GM18909 (cell line): ENCODE results near the gene DNAJC1.
A peak's percentile ranks its signal among the peaks of the same experiment; 100 is the strongest.

Experiments
- ATAC-seq: cut with Tn5 transposase; IDR thresholded peaks from one replicate; pipeline ENCODE4 v1.9.1; 2021; ENCODE audit warnings: mild to moderate bottlenecking; ENCODE audit not compliant: unreplicated experiment, poor library complexity

DNAJC1 gene

DNA sequence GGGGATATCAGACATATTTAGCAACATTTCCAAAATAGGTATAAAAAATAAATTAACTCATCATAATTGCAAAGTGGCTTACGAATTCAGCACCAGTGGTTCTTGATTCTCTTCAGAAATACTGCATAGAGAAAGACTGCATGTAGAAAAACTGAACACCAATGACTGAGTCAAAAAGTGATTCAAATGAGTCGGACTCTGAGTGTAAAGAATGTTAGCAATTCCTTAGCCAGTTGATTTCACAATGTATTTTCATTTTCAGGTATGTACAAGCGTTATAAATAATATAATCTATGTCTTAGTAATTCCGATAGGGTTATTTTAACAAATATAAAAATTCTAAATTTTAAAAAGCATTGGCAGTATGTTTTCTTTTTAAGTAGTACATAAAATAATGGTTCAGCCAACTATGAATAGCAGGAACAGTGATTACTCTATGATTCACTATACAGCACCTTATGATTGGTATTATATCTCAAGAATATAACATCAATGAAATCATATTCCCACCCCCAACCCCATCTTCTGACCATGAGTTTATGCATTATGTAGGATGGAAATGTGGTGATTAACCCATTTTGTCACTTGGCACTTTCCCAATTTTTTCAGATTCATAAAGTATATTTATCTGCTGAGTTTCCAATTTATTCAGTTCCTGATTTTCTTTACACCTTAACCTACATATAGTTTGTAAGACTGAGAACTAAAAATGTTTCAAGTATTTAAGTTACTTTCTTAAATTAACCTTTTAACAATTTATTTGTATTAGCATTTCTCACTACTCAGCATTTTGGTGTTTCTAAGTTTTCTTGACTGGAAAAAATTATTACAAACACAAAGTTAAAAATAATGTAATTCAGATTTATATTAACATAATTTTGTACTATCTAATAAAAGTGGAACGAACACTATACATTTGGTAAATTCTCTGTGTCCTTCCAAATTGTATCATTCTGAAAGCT lies 33.9 kb downstream of the DNAJC1 start:
- no peak for ATAC-seq

DNA sequence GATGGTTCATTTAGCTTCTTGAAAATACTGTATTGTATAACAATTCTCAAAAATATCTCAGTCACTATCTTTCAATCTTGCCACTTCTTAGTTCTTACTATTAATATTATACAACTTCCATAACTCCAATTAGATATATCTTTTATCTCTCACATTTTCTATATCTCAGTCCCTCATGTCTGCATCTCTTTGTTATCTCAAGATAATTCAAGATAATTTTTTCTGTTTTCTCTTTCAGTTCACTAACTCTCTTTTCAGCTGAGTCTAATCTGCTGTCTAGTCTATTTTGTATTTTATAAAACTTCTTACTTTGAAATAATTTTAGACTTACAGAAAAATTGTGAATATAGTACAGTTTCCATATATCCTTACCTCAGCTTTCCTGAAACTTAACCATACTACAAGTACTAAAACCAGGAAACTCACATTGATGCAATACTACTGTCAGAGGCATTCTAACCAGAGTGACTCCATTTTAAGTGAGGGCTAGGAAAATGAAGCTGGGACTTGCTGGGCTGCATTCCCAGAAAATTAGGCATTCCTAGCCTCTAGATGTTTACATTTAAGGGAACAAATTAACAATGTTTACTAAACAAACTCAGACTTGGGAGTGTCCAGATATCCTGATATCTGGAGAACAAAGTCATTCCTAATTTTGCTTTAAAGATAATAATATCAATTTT lies 38.4 kb downstream of the DNAJC1 start:
- no peak for ATAC-seq

DNA sequence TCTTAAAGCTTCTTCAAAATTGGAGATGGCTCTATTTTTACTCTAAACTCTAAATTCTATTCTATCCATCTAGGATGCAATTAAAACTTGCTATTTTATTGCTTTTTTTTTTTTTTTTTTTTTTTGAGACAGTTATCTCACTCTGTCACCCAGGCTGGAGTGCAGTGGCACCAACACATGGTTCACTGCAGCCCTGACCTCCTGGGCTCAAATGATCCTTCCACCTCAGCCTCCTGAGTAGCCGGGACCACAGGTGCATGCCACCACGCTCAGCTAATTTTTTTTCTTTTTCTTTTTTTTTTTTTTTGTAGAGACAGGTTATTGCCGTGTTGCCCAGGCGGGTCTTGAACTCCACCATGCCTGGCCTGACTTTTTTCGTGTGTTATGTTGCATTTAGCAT lies 41.2 kb downstream of the DNAJC1 start:
- ATAC-seq: no peak

- ATAC-seq: no peak
Observed at GRCh38 chr10:21961847-21962246, 41.7 kb downstream of the DNAJC1 start.

DNA sequence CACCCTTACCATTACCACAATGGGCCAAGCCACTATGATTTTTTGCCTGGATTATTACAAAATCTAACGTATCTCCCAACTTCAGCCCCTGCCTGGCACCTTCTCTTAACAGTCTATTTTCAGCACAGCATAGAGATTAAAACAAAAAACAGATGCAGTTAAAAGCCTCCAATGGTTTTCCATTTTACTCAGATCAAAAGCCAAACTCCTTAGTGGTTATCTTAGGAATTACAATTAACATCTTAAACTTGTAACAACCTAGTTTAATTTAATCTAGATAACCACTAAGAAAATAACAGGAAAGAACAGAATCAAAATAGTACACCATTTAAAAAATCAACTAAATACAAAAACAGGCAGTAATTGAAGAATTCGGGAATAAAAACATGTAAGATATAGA lies 43.5 kb downstream of the DNAJC1 start:
- no peak for ATAC-seq

DNA sequence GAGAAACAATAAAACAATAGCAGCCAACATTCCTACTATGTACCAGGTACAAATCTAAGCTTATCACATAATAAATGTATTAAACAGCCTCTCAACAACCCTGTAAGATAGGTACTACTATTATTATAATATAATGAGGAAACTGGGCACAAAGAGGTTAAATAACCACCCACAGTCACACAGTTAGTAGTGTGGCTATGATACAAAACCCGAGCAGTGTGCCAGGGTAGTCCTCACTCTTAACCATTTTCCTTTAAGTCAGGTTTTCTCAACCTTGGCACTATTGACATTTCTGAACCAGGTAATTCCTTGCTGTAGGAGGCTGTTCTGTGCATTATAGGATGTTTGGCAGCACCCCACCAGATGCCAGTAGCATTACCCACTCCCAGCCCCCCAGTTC lies 48.8 kb downstream of the DNAJC1 start:
- ATAC-seq: no peak

DNA sequence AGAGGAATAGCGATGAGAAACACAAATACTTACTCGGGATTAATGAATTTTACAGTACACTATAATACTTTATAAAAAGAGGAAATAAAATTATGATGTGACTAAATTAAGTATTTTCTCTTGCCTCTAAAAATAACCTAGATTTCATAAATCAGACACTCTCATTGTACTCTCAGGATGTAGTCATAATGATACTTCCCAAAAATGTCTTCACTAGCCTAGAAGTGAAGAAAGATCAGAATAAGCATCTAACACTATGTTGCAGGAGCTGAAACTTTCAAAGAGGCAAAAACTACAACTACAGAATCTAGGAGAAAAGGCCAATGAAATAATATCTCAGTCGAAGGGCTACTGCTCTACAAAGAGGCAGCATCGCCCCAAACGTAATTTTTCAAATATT lies 49.4 kb downstream of the DNAJC1 start:
- peak; percentile 51 for ATAC-seq

DNA sequence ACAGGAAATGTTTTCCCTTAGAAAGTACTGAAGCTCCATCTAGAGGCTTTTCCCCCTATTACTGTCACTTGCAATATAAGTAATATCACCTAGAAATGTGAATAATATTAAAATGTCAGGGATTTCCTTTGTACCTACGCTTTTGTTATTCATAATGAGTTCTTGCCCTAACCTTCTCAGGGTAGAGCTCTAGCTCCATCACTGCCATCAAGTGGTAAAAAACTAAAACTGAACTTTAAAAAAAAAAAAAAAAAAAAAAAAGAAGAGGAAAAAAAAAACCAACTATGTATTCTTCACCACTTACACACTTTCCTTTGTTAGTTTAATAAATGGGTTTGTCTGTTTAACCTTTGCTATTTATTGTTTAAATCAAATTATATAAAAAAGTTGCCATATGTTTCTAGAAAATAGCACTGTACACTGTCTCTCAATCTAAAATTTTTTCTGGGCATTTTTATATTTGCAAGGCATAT lies 49.9 kb downstream of the DNAJC1 start:
- ATAC-seq: peak; percentile 68

DNA sequence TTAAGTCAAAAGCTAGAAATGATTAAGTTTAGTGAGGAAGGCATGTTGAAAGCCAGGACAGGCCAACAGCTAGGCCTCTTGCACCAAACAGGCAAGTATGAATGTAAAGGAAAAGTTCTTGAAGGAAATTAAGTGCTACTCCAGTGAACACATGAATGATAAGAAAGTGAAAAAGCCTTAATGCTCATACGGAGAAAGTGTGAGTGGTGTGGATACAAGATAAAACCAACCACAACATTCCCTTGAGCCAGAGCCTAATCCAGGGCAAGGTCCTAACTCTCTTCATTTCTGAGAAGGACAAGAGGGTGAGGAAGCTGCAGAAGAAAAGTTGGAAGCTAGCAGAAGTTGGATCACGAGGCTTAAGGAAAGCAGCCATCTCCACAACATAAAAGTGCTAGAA lies 53.0 kb downstream of the DNAJC1 start:
- ATAC-seq: no peak

DNA sequence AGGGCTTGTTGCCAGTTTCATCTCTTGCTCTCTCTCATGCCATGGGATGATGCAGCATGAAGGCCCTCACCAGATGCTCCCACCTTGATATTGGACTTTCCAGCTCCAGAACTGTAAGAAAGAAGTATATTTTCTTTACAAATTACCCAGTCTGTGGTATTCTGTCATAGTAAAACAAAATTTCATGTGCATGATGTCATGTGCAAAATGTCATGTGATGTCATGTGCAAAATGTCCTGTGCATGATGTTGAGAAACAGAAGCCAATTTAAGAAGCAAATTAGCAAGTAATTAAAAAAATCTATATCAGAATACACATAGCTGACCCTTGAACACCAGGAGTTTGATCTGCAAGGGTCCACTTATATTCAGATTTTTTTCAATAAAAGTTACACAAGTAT lies 56.6 kb downstream of the DNAJC1 start:
- no peak for ATAC-seq

- ATAC-seq: no peak
Observed at GRCh38 chr10:21944727-21945386, 58.7 kb downstream of the DNAJC1 start.

DNA sequence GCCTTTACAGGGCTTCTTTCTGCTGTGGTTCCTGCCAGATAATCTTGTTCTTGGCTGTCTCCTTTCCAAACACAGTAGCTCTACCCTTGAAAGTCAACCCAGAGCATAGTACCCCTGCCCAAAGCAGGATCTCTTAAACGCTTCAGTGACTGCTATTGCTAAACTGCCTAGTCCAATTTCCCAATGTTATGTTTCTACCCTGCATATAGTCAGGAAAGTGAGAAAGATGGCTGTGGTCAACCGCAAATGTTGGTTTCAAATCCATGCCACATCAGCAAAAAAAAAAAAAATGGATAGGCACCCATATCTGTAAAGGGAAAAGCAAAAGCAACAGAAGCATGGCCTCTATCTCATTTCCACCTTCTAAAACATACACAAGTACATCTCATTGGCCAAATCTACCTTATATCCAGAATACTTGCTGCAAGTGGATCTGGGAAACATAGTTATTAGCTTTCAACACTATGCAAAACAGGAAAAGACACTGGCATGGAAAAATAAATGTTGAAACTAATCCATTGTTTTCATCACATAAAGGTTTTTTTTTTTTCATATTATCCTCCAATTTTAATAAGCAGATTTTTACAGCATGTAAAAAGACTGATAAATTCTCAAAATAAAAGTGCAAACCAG lies 59.8 kb downstream of the DNAJC1 start:
- no peak for ATAC-seq

- no peak for ATAC-seq
Observed at GRCh38 chr10:21935439-21936023, 68.0 kb downstream of the DNAJC1 start.

DNA sequence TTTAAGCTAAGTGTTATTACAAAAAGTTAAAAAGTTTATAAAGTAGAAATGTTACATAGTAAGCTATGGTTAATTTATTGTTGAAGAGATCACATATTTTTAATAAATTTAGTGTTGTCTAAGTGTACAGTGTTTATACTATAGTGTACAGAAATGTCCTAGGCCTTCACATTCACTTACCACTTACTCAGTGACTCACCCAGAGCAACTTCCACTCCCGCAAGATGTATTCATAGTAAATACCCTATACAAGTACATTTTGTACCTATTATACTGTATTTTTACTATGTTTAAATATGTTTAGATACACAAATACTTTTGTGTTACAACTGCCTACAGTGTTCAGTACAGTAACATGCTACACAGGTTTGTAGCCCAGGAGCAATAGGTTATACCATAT lies 69.2 kb downstream of the DNAJC1 start:
- ATAC-seq: no peak

GRCh38 chr10:21929070-21929469 lies 74.5 kb downstream of the DNAJC1 start:
- ATAC-seq: no peak

DNA sequence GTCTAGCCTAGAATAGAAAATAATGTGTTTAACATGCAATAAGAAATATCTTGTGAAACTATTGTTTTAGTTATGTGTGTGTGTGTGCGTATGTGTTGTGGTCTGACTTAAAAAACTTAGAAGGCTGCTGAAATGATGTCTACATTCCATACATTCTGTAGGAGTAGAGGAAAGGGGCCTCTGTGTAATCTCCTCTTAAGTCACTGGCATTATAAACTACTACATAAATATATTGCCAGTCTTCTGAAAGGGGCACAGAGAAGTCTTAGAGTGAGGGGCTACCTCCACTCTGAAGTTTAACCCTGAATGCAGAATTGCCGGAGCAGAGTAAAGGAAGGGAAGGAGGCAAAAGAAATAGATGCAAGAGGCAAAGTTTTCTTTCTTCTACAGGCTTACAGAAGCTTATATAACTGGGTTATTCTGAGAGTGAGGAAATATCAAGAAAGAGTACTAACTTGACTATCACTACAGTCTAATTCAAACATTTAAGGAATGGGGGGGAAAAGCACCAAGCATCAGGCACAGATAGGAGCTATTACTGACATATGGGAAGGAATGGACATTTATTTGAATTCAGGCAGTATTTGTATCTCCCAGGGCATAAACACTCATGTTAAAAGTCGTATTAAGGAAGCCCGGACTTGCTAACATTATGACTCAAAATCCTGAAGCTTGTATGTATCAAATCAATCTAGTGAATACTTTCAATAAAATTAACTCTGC lies 75.7 kb downstream of the DNAJC1 start:
- no peak for ATAC-seq

- ATAC-seq: no peak
Observed at GRCh38 chr10:21926949-21927348, 76.6 kb downstream of the DNAJC1 start.

GRCh38 chr10:21926358-21926925 lies 77.1 kb downstream of the DNAJC1 start:
- no peak for ATAC-seq

DNA sequence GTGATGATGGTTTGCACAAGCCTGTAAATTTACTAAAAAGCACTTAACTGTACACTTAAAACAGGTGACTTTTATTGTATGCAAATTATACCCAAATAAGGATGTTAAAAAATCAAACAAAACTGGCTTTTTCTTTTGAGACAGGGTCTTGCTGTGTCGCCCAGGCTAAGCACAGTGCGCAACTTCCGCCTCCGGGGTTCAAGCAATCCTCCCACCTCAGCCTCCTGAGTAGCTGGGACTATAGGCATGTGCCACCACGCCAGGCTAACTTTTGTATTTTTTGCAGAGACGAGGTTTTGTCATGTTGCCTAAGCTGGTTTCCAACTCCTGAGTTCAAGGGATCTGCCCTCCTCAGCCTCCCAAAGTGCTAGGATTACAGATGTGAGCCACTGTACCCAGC lies 77.7 kb downstream of the DNAJC1 start:
- no peak for ATAC-seq
